BLaER1 (cell line): Measurements from ENCODE around the gene SUMO2.
"Not testable (repeated sequence)": the region's sequence is repeated elsewhere in the genome, so short reads cannot be mapped to it uniquely, and the experiment has no call there.

Experiments
- H3K27ac ChIP-seq: shearing (Covaris generic); formaldehyde crosslinking; 2 replicates; pipeline ENCODE4 v1.8.1; 2022
- H3K27me3 ChIP-seq: shearing (Covaris generic); formaldehyde crosslinking; 2 replicates; pipeline ENCODE4 v1.8.1; 2022
- H3K36me3 ChIP-seq: shearing (Covaris generic); formaldehyde crosslinking; 2 replicates; pipeline ENCODE4 v1.8.1; 2022
- H3K4me1 ChIP-seq: shearing (Covaris generic); formaldehyde crosslinking; 2 replicates; pipeline ENCODE4 v1.8.1; 2022
- H3K4me2 ChIP-seq: shearing (Covaris generic); formaldehyde crosslinking; 2 replicates; pipeline ENCODE4 v1.8.1; 2022
- H3K4me3 ChIP-seq: shearing (Covaris generic); formaldehyde crosslinking; 2 replicates; pipeline ENCODE4 v1.8.1; 2022
- H3K9ac ChIP-seq: shearing (Covaris generic); formaldehyde crosslinking; 2 replicates; pipeline ENCODE4 v1.8.1; 2022
- H3K9me3 ChIP-seq: shearing (Covaris generic); formaldehyde crosslinking; 2 replicates; pipeline ENCODE4 v1.8.1; 2022
- H4K20me1 ChIP-seq: shearing (Covaris generic); formaldehyde crosslinking; 2 replicates; pipeline ENCODE4 v1.8.1; 2022
- Cebpa-rat ChIP-seq: shearing (Covaris generic); IDR thresholded peaks from 2 replicates; pipeline ENCODE4 v1.8.1; 2022

SUMO2 gene

DNA sequence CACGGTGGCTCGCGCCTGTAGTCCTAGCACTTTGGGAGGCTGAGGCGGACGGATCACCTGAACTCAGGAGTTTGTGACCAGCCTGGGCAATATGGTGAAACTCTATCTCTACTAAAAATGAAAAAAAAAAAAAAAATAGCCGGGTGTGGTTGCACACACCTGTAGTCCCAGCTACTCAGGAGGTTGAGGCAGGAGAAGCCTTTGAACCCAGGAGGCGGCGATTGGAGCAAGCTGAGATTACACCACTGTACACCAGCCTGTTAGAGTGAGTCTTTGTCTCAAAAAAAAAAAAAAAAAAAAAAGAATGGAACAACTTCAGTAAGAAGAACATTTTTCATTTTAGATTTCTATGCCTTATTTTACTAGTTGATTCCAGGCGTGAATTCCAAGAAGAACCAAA, 25.4 kb upstream of the SUMO2 start:
- Histone ChIP-seq H3K4me3 (no peak overlapping the region), H3K4me2 (no peak overlapping the region), H3K4me1 (peaks cover 30% of the 10 kb centered on the region), H3K9me3 (no peaks in the 10 kb centered on the region), H4K20me1 (0 out of 2 replicates have a peak, but pooled peaks cover 19% of the 10 kb centered on the region), H3K36me3 (peaks cover 54% of the 10 kb centered on the region), H3K9ac (peak overlapping the region; percentile 98; the same call in 1 of the 2 replicates), H3K27ac (no peak overlapping the region), H3K27me3 (no peaks in the 10 kb centered on the region)
- TF ChIP-seq Cebpa-rat: no peak

DNA sequence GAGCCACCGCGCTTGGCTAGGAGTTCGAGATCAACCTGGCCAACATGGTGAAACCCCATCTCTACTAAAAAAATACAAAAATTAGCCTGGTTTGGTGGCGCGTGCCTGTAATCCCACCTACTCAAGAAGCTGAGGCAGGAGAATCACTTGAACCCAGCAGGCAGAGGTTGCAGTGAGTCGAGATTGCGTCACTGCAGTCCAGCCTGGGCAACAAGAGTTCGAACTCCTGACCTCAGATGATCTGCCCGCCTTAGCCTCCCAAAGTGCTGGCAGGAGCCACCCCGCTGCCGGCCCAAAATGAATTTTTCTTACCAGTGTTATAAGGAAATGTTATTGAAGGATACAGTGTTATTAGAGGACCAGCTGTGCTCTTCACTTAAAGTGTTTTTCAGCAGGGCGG, 25.0 kb upstream of the SUMO2 start:
- peak; percentile 46; the same call in 1 of the 2 replicates for TF ChIP-seq Cebpa-rat
- Histone ChIP-seq H3K27ac (no peak overlapping the region), H3K4me1 (peaks cover 30% of the 10 kb centered on the region), H3K4me3 (no peak overlapping the region), H3K9me3 (no peaks in the 10 kb centered on the region), H3K27me3 (no peaks in the 10 kb centered on the region), H3K36me3 (peaks cover 50% of the 10 kb centered on the region), H3K9ac (peak overlapping the region; percentile 98; the same call in 1 of the 2 replicates), H3K4me2 (0 out of 2 replicates have a peak overlapping the region, but pooled peaks have one; percentile 97), H4K20me1 (0 out of 2 replicates have a peak, but pooled peaks cover 19% of the 10 kb centered on the region)

DNA sequence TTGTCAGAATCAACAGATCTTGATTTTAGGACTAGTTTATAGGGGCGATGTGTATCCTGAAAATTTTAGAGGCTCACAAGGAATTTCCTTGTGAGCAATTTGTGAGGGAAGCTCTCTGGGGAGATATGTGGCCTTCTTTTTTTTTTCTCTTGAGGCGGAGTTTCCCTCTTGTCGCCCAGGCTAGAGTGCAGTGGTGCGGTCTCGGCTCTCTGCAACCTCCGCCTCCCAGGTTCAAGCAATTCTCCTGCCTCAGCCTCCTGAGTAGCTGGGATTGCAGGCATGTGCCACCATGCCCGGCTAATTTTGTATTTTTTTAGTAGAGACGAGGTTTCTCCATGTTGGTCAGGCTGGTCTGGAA, 24.3 kb upstream of the SUMO2 start:
- H3K27ac ChIP-seq, H3K27me3 ChIP-seq, H3K9me3 ChIP-seq: not testable (repeated sequence)
- Histone ChIP-seq H3K4me2 (peak overlapping the region; percentile 97), H3K9ac (peak overlapping the region; percentile 98; the same call in 1 of the 2 replicates), H4K20me1 (0 out of 2 replicates have a peak, but pooled peaks cover 19% of the 10 kb centered on the region), H3K4me1 (peaks cover 30% of the 10 kb centered on the region), H3K4me3 (peak overlapping the region; percentile 85), H3K36me3 (peaks cover 43% of the 10 kb centered on the region)

DNA sequence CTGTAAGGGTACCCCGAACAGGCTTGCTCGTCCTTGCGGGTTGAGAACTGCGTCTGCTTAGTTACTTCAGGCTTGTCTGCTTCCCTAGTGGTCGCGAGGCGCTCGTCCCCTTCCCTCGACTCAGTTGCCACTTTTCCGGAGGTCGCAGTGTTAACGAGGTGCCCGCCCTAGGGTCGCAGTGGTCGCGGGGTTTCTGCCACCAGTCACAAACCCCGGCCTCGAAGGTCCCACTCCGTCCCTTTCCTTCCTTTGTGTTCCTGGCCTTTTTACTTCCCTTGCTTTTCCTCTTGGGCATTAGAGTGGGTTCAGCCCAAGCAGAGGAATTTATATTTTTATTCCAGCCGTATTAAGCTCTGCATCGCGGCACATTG, 23.0 kb upstream of the SUMO2 start:
- Histone ChIP-seq H3K27me3 (no peaks in the 10 kb centered on the region), H3K4me1 (peaks cover 30% of the 10 kb centered on the region), H4K20me1 (0 out of 2 replicates have a peak, but pooled peaks cover 19% of the 10 kb centered on the region), H3K9me3 (no peaks in the 10 kb centered on the region), H3K4me3 (peak overlapping the region; percentile 85), H3K4me2 (peak overlapping the region; percentile 97), H3K36me3 (peaks cover 30% of the 10 kb centered on the region), H3K9ac (peak overlapping the region; percentile 98), H3K27ac (peak overlapping the region; percentile 99)
- TF ChIP-seq Cebpa-rat: no peak

DNA sequence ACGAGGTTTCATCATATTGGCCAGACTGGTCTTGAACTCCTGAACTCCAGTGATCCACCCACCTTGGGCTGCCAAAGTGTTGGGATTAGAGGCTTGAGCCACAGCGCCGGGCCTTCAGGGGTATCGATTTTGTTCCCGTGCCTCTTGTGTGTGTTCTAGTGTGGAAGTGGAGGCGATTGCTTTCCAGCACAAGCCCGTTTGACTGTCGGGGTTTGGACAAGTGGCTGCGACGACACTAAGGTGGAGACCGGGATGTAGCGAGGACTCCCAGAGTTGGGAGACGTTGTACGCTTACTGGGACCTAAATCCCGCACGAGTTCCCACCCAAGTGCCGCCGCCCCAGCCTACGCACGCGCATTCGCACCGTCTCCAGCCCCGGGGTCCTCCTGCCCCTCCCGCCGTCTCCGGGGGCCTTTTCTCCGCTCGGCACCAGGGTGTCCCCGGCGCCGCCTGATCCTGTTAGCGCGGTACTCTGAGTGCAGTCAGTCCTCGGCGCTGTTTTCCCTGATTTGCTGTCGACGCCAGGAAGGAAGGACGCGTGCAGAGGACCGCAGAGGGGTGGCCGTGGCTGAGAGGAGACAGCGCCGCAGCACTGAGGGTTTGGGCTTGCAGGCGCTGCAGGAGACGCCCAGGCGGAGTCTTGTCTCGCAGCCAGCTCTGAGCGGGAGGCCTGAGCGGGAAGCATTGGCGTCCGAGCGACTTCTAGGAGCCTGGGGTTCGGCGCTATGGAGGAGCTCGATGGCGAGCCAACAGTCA, 22.5 kb upstream of the SUMO2 start, which contains the start of gene NUP85:
NUP85 (plus strand) TSS at position 643 of the 756 bp plus-strand sequence; CDS start at position 726, 83 bp downstream.
- peak within 1 kb of the TSS; percentile 85 for H3K4me3 ChIP-seq
- H3K36me3 ChIP-seq: peaks cover 24% of the 10 kb centered on the region
- peak within 1 kb of the TSS; percentile 97 for H3K4me2 ChIP-seq
- 0 out of 2 replicates have a peak, but pooled peaks cover 19% of the 10 kb centered on the region for H4K20me1 ChIP-seq
- TF ChIP-seq Cebpa-rat: no peak
- H3K27me3 ChIP-seq: no peaks in the 10 kb centered on the region
- peaks cover 30% of the 10 kb centered on the region for H3K4me1 ChIP-seq
- peak within 1 kb of the TSS; percentile 99 for H3K27ac ChIP-seq
- H3K9ac ChIP-seq: peak within 1 kb of the TSS; percentile 98
- H3K9me3 ChIP-seq: no peaks in the 10 kb centered on the region

DNA sequence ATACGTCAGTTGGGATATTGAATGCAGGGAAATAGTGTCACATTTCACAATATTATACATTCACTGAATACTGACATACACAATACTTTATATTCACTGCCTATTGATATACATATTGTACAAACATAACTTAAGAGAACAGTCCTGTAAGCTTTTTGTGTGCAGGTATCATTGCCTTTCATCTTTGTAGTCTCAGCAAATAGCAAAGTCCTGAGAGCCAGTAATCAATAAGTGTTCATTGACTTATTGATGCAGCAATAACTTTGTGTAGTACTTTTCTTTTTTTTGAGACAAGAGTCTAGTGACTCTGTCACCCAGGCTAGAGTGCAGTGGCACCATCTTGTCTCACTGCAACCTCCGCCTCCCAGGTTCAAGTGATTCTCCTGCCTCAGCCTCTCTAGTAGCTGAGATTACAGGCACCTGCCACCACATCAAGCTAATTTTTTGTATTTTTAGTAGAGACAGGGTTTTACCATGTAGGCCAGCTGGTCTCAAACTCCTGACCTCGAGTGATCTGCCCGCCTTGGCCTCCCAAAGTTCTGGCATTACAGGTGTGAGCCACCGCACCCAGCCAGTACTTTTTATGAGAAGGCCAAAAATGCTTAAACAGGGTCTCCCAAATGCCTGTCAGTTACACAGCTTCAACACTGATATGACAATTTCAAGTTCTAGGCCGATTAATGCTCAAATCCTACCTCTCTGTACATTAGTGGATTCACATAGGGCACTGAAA, 17.3 kb upstream of the SUMO2 start:
- no peaks in the 10 kb centered on the region for H3K27me3 ChIP-seq
- no peaks in the 10 kb centered on the region for H3K36me3 ChIP-seq
- no peak overlapping the region for H3K9ac ChIP-seq
- H3K4me1 ChIP-seq: peaks cover 15% of the 10 kb centered on the region
- H3K4me3 ChIP-seq: no peak overlapping the region
- TF ChIP-seq Cebpa-rat: no peak
- no peak overlapping the region for H3K27ac ChIP-seq
- no peaks in the 10 kb centered on the region for H4K20me1 ChIP-seq
- H3K4me2 ChIP-seq: no peak overlapping the region
- H3K9me3 ChIP-seq: no peaks in the 10 kb centered on the region

DNA sequence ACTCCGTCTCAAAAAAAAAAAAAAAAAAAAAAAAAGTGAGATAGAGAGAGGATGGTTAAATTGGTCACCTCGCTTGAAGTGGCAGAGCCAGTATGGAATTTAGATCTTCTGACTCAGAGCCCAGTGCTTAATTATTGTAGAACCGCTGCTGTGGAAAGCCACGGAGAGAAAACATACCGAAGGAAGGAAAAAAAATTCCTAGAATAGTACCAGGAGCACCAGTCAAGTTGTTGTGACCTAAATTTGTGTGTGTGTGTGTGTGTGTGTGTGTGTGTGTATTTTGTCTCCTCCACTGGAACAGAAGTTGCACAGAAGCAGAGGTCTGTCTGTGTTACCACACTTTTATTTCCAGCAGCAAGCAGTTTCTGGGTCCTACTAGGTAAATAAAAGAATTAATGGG, 12.1 kb upstream of the SUMO2 start:
- no peaks in the 10 kb centered on the region for H3K27me3 ChIP-seq
- TF ChIP-seq Cebpa-rat: no peak
- H3K4me2 ChIP-seq: no peak overlapping the region
- H3K4me3 ChIP-seq: no peak overlapping the region
- no peak overlapping the region for H3K27ac ChIP-seq
- H3K4me1 ChIP-seq: no peaks in the 10 kb centered on the region
- H3K9me3 ChIP-seq: no peaks in the 10 kb centered on the region
- no peak overlapping the region for H3K9ac ChIP-seq
- H3K36me3 ChIP-seq: no peaks in the 10 kb centered on the region
- H4K20me1 ChIP-seq: no peaks in the 10 kb centered on the region

DNA sequence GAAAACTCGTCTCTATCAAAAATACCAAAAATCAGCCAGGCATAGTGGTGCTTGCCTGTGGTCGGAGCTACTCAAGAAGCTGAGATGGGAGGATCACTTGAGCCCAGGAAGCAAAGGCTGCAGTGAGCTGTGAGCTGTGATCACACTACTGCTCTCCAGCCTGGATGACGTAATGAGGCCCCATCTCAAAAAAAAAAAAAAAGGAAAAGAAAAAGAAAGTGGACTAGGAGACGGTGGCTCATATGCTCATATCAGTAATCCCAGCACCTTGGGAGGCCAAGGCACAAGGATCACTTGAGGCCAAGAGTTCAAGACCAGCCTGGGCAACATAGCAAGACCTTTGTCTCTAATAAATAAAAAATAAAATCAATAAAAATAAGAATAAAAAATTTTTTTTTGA, 8.8 kb upstream of the SUMO2 start:
- no peaks in the 10 kb centered on the region for H4K20me1 ChIP-seq
- TF ChIP-seq Cebpa-rat: no peak
- H3K27me3 ChIP-seq: no peaks in the 10 kb centered on the region
- H3K9me3 ChIP-seq: no peaks in the 10 kb centered on the region
- no peak overlapping the region for H3K4me2 ChIP-seq
- no peaks in the 10 kb centered on the region for H3K4me1 ChIP-seq
- no peak overlapping the region for H3K9ac ChIP-seq
- no peak overlapping the region for H3K27ac ChIP-seq
- H3K4me3 ChIP-seq: no peak overlapping the region
- no peaks in the 10 kb centered on the region for H3K36me3 ChIP-seq

DNA sequence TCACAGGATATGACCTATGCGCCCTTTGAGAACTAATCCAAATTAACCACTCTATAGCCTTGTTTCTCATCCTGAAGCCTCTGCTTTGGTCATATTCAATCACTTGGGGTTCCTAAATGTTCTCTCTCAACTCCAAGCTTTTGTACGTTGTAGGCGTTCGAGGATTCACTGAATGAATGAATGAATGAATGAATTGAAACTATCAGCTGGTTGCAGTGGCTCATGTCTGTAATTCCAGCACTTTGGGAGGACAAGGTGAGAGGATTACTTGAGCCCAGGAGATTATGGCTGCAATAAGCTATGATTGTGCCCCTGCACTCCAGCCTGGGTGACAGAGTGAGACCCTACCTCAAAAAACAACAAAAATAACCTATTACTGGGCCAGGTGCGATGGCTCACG, 5.9 kb upstream of the SUMO2 start:
- H3K4me1 ChIP-seq: peaks cover 3% of the 10 kb centered on the region
- H3K9me3 ChIP-seq: no peaks in the 10 kb centered on the region
- H3K27me3 ChIP-seq: no peaks in the 10 kb centered on the region
- H3K9ac ChIP-seq: no peak overlapping the region
- no peak for TF ChIP-seq Cebpa-rat
- no peaks in the 10 kb centered on the region for H3K36me3 ChIP-seq
- H4K20me1 ChIP-seq: no peaks in the 10 kb centered on the region
- H3K27ac ChIP-seq: no peak overlapping the region
- H3K4me2 ChIP-seq: no peak overlapping the region
- H3K4me3 ChIP-seq: no peak overlapping the region
